ENCODE results near the gene SCARF2. TPM values are rescaled to one million over a fixed set of nuclear protein-coding genes. Genes with fewer than 3 reads are reported as not detected.

Gene SCARF2
- total RNA-seq, 1 experiment from 2014 or later = 2.7 TPM

GRCh38 chr22:20435436-20436306 is 2.0 kb downstream of the SCARF2 start:
- intact Hi-C loops (cut with micrococcal nuclease) = no loop called here
- Histone ChIP-seq H3K9me3 (ENCODE audit: low read length) (no peaks in the 10 kb centered on the region), H3F3A (ENCODE audit: low read length, unreplicated experiment) (no peaks in the 10 kb centered on the region), H2AFZ (ENCODE audit: low read length) (no peak overlapping the region), H3K27ac (ENCODE audit: low read length) (no peak overlapping the region), H3K9ac (ENCODE audit: low read length) (no peak overlapping the region), H3K4me1 (ENCODE audit: insufficient read depth, low read length) (peaks cover 7% of the 10 kb centered on the region; the same call in 1 of the 2 replicates), H3K9me2 (replicated peaks; ENCODE audit: low read length) (no peaks in the 10 kb centered on the region), H3K79me2 (ENCODE audit: low read length) (no peaks in the 10 kb centered on the region), H4K20me1 (ENCODE audit: low read length) (no peaks in the 10 kb centered on the region), H3K4me3 (ENCODE audit: low read length) (no peak overlapping the region), H3K4me2 (ENCODE audit: low read length) (peak overlapping the region; percentile 91; the same call in 1 of the 2 replicates), H3K27me3 (ENCODE audit: low read length) (peaks cover 4% of the 10 kb centered on the region; the same call in 1 of the 2 replicates), H3K36me3 (ENCODE audit: low read depth, low read length) (no peaks in the 10 kb centered on the region)
- ChIA-PET CTCF (no interaction called here), POLR2A (ENCODE audit: unreplicated experiment) (no interaction called here)
- ATAC-seq (no peak), DNase-seq (no peak)
- TF ChIP-seq EZH2phosphoT487 (IDR thresholded peaks at IDR 0.05; ENCODE audit: borderline replicate concordance, low read length) (no peak), EZH2 (IDR thresholded peaks at IDR 0.05; ENCODE audit: low read length, unreplicated experiment) (no peak), CTCF (conservative IDR thresholded peaks at IDR 0.05; ENCODE audit: low read depth, low read length) (no peak)
- no TSS peak for BruUV-seq (replicated peaks)

GRCh38 chr22:20434773-20435172 is 2.9 kb downstream of the SCARF2 start:
- Histone ChIP-seq H3K4me3 (ENCODE audit: low read length) (no peak overlapping the region), H3K27ac (ENCODE audit: low read length) (no peak overlapping the region), H3K79me2 (ENCODE audit: low read length) (no peaks in the 10 kb centered on the region), H3K9ac (ENCODE audit: low read length) (no peak overlapping the region), H3K4me1 (ENCODE audit: insufficient read depth, low read length) (peaks cover 7% of the 10 kb centered on the region; the same call in 1 of the 2 replicates), H3K9me2 (replicated peaks; ENCODE audit: low read length) (no peaks in the 10 kb centered on the region), H3K27me3 (ENCODE audit: low read length) (peaks cover 4% of the 10 kb centered on the region; the same call in 1 of the 2 replicates), H2AFZ (ENCODE audit: low read length) (no peak overlapping the region), H4K20me1 (ENCODE audit: low read length) (no peaks in the 10 kb centered on the region), H3F3A (ENCODE audit: low read length, unreplicated experiment) (no peaks in the 10 kb centered on the region), H3K36me3 (ENCODE audit: low read depth, low read length) (no peaks in the 10 kb centered on the region), H3K9me3 (ENCODE audit: low read length) (no peaks in the 10 kb centered on the region), H3K4me2 (ENCODE audit: low read length) (no peak overlapping the region)
- intact Hi-C loops (cut with micrococcal nuclease) = no loop called here
- ChIA-PET CTCF (no interaction called here), POLR2A (ENCODE audit: unreplicated experiment) (no interaction called here)
- TF ChIP-seq EZH2phosphoT487 (IDR thresholded peaks at IDR 0.05; ENCODE audit: borderline replicate concordance, low read length) = no peak
- no peak for TF ChIP-seq EZH2 (IDR thresholded peaks at IDR 0.05; ENCODE audit: low read length, unreplicated experiment)
- TF ChIP-seq CTCF (conservative IDR thresholded peaks at IDR 0.05; ENCODE audit: low read depth, low read length) = no peak
- no peak for DNase-seq
- no TSS peak for BruUV-seq (replicated peaks)
- no peak for ATAC-seq

- ATAC-seq (no peak), DNase-seq (no peak)
- intact Hi-C loops (cut with micrococcal nuclease) = no loop called here
- Histone ChIP-seq H3K79me2 (ENCODE audit: low read length) (no peaks in the 10 kb centered on the region), H3K9ac (ENCODE audit: low read length) (no peak overlapping the region), H3K9me3 (ENCODE audit: low read length) (no peaks in the 10 kb centered on the region), H3K27ac (ENCODE audit: low read length) (no peak overlapping the region), H3K4me2 (ENCODE audit: low read length) (no peak overlapping the region), H3K9me2 (replicated peaks; ENCODE audit: low read length) (no peaks in the 10 kb centered on the region), H2AFZ (ENCODE audit: low read length) (no peak overlapping the region), H3K27me3 (ENCODE audit: low read length) (peaks cover 4% of the 10 kb centered on the region; the same call in 1 of the 2 replicates), H4K20me1 (ENCODE audit: low read length) (no peaks in the 10 kb centered on the region), H3F3A (ENCODE audit: low read length, unreplicated experiment) (no peaks in the 10 kb centered on the region), H3K36me3 (ENCODE audit: low read depth, low read length) (no peaks in the 10 kb centered on the region), H3K4me1 (ENCODE audit: insufficient read depth, low read length) (peaks cover 7% of the 10 kb centered on the region; the same call in 1 of the 2 replicates), H3K4me3 (ENCODE audit: low read length) (no peak overlapping the region)
- no TSS peak for BruUV-seq (replicated peaks)
- TF ChIP-seq CTCF (conservative IDR thresholded peaks at IDR 0.05; ENCODE audit: low read depth, low read length) = no peak
- no peak for TF ChIP-seq EZH2 (IDR thresholded peaks at IDR 0.05; ENCODE audit: low read length, unreplicated experiment)
- no peak for TF ChIP-seq EZH2phosphoT487 (IDR thresholded peaks at IDR 0.05; ENCODE audit: borderline replicate concordance, low read length)
- POLR2A ChIA-PET (ENCODE audit: unreplicated experiment) = no interaction called here
- CTCF ChIA-PET = no interaction called here
Measured at GRCh38 chr22:20434264-20434751, 3.3 kb downstream of the SCARF2 start.

Data from PC-3 (cell line).